Gastrocnemius medialis (tissue), 4 donors: Measurements from ENCODE around the gene MSI2.

Experiments used
- POLR2A ChIP-seq, 2 donors: fragments of 450-650 bp; IDR thresholded peaks; one replicate each; pipeline ENCODE4 v1.6.1; 2017; ENCODE audit warnings: antibody characterized with exemption in 2 of 2, mild to moderate bottlenecking in 2 of 2, moderate library complexity in 2 of 2
- TF ChIP-seq, protein P1 (sequence below), 5 experiments: fragments of 450-650 bp in 3 of 5; fragments of 200-600 bp in 2 of 5; sonication (generic) in 2 of 5; IDR thresholded peaks in 4 of 5; conservative IDR thresholded peaks in 1 of 5; 1 replicate in 4 of 5; 2 replicates in 1 of 5; pipeline ENCODE4 v1.5.1; 2016 to 2019; ENCODE audit warnings: antibody characterized with exemption in 5 of 5, mild to moderate bottlenecking in 3 of 5, moderate library complexity in 3 of 5

GRCh38 chr17:57586742-57587141, 330.4 kb downstream of the MSI2 start:
- TF ChIP-seq, protein P1, sequence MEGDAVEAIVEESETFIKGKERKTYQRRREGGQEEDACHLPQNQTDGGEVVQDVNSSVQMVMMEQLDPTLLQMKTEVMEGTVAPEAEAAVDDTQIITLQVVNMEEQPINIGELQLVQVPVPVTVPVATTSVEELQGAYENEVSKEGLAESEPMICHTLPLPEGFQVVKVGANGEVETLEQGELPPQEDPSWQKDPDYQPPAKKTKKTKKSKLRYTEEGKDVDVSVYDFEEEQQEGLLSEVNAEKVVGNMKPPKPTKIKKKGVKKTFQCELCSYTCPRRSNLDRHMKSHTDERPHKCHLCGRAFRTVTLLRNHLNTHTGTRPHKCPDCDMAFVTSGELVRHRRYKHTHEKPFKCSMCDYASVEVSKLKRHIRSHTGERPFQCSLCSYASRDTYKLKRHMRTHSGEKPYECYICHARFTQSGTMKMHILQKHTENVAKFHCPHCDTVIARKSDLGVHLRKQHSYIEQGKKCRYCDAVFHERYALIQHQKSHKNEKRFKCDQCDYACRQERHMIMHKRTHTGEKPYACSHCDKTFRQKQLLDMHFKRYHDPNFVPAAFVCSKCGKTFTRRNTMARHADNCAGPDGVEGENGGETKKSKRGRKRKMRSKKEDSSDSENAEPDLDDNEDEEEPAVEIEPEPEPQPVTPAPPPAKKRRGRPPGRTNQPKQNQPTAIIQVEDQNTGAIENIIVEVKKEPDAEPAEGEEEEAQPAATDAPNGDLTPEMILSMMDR (IDR thresholded peaks at IDR 0.05 in 4 of 5, conservative IDR thresholded peaks at IDR 0.05 in 1 of 5): no peak
- TF ChIP-seq POLR2A (IDR thresholded peaks at IDR 0.05): no peak
